ENCODE measurements around the gene NPDC1. TPM values are rescaled to one million over a fixed set of nuclear protein-coding genes. Genes with fewer than 3 reads are reported as not detected.

The NPDC1 gene
- total RNA-seq, 1 experiment from 2014 or later: 44.1 TPM

DNA sequence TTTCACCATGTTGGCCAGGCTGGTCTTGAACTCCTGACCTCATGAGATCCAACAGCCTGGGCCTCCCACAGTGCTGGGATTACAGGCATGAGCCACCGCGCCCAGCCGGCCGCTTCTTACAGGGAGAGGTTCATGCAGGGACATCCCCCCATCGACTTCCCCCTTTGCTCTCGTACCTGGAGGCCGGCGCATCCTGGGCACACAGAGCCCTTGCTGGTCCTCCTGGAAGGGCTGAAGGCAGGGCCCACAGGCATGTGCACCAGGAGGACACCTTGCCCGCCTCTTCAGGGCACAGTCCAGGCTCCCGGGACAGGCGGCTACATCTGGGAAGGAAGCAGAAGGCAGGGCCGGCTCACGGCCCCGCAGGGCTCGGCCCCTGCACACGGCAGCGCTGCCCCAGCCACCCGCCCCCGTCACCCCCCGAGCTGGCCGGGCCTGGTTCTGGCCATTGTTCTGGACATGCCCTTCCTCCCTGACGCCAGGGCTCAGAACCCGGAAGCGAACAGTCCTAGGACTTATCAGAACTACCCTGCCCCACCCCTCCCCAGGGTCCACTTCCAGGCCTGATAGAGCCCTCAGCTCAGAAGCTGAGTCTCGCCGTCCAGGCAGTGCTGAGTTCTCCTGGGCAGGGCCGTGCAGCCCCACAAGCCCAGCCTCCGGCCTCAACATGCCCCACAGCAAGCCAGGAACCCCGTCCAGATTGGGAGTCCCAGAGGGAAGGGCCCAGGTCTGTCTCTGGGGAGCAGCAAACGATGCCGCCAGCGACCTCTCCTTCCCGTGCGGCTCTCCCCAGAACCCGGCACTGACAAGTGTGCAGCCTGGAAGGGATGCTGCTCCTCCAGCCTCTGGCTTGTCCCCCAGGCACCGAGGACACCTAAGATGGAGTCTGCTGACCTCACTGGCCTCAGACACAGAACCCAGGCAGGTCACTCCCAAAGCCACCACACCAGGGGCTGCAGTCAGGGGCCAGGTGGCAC lies 2.9 kb downstream of the NPDC1 start:
- no TSS peak for BruUV-seq (replicated peaks)
- DNase-seq: no peak
- POLR2A ChIA-PET: no interaction called here
- Histone ChIP-seq H3K4me1 (0 out of 2 replicates have a peak, but pooled peaks cover 5% of the 10 kb centered on the region), H3K27me3 (replicated peaks; ENCODE audit: control insufficient read depth, insufficient read depth, low read length) (no peaks in the 10 kb centered on the region), H3K36me3 (ENCODE audit: control insufficient read depth, insufficient read depth, low read length) (no peaks in the 10 kb centered on the region), H3K4me3 (ENCODE audit: low read depth, low read length) (no peak overlapping the region), H3K9me3 (no peaks in the 10 kb centered on the region)
- no peak overlapping the region for H3K4me3 Mint-ChIP-seq (ENCODE audit: unreplicated experiment)
- no peak overlapping the region for H3K27ac Mint-ChIP-seq (ENCODE audit: unreplicated experiment)
- intact Hi-C loops (cut with micrococcal nuclease; ENCODE audit: unreplicated experiment): no loop called here
- no peaks in the 10 kb centered on the region for H3K4me1 Mint-ChIP-seq (ENCODE audit: low read depth, unreplicated experiment)
- H3K9me3 Mint-ChIP-seq (ENCODE audit: unreplicated experiment): no peaks in the 10 kb centered on the region
- TF ChIP-seq, protein P1, sequence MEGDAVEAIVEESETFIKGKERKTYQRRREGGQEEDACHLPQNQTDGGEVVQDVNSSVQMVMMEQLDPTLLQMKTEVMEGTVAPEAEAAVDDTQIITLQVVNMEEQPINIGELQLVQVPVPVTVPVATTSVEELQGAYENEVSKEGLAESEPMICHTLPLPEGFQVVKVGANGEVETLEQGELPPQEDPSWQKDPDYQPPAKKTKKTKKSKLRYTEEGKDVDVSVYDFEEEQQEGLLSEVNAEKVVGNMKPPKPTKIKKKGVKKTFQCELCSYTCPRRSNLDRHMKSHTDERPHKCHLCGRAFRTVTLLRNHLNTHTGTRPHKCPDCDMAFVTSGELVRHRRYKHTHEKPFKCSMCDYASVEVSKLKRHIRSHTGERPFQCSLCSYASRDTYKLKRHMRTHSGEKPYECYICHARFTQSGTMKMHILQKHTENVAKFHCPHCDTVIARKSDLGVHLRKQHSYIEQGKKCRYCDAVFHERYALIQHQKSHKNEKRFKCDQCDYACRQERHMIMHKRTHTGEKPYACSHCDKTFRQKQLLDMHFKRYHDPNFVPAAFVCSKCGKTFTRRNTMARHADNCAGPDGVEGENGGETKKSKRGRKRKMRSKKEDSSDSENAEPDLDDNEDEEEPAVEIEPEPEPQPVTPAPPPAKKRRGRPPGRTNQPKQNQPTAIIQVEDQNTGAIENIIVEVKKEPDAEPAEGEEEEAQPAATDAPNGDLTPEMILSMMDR (IDR thresholded peaks at IDR 0.05; ENCODE audit: insufficient read depth in 1 of 2, low read depth in 1 of 2, low read length in 1 of 2, severe bottlenecking in 1 of 2, unreplicated experiment in 1 of 2): no peak
- CTCF ChIA-PET: interaction anchor here (0.6 kb wide), 1 partner anchor 196 kb away, joined by 4 read pairs; no protein-coding TSS in a partner anchor
- no peaks in the 10 kb centered on the region for H3K27me3 Mint-ChIP-seq (ENCODE audit: insufficient read depth, unreplicated experiment)
- peaks cover 10% of the 10 kb centered on the region for H3K36me3 Mint-ChIP-seq (ENCODE audit: insufficient read depth, unreplicated experiment)

DNA sequence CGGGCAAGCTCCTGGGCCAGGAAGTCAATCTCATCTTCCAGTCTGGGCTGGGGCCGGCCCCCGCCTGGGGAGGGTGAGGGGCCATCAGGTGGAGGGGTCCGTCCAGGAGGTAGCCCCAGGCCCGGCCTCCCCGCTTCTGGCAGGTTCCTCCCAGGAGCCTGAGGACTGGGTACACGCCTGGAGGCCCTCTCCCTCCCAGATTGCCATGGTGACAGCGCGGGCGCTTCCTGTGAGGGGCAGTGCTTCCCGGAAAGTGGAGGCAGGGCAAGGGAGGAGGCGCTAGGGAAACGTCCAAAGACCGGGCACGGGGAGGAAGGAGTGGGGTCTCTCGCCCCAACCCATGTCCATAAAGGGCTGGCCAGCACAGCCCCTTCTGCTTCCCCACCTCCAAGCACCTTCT lies 4.9 kb downstream of the NPDC1 start:
- Mint-ChIP-seq H3K4me1 (ENCODE audit: low read depth, unreplicated experiment) (no peaks in the 10 kb centered on the region), H3K27me3 (ENCODE audit: insufficient read depth, unreplicated experiment) (no peaks in the 10 kb centered on the region), H3K4me3 (ENCODE audit: unreplicated experiment) (no peak overlapping the region), H3K9me3 (ENCODE audit: unreplicated experiment) (no peaks in the 10 kb centered on the region), H3K27ac (ENCODE audit: unreplicated experiment) (no peak overlapping the region), H3K36me3 (ENCODE audit: insufficient read depth, unreplicated experiment) (peaks cover 11% of the 10 kb centered on the region)
- BruUV-seq (replicated peaks): no TSS peak
- Histone ChIP-seq H3K27me3 (replicated peaks; ENCODE audit: control insufficient read depth, insufficient read depth, low read length) (no peaks in the 10 kb centered on the region), H3K36me3 (ENCODE audit: control insufficient read depth, insufficient read depth, low read length) (no peaks in the 10 kb centered on the region), H3K4me3 (ENCODE audit: low read depth, low read length) (no peak overlapping the region), H3K9me3 (no peaks in the 10 kb centered on the region), H3K4me1 (0 out of 2 replicates have a peak, but pooled peaks cover 5% of the 10 kb centered on the region)
- no peak for DNase-seq
- POLR2A ChIA-PET: no interaction called here
- TF ChIP-seq, protein P1 (IDR thresholded peaks at IDR 0.05; ENCODE audit: insufficient read depth in 1 of 2, low read depth in 1 of 2, low read length in 1 of 2, severe bottlenecking in 1 of 2, unreplicated experiment in 1 of 2): no peak
- intact Hi-C loops (cut with micrococcal nuclease; ENCODE audit: unreplicated experiment): no loop called here
- CTCF ChIA-PET: no interaction called here

GRCh38 chr9:137040568-137040967 lies 5.4 kb downstream of the NPDC1 start:
- Mint-ChIP-seq H3K36me3 (ENCODE audit: insufficient read depth, unreplicated experiment) (peaks cover 11% of the 10 kb centered on the region), H3K27me3 (ENCODE audit: insufficient read depth, unreplicated experiment) (no peaks in the 10 kb centered on the region), H3K27ac (ENCODE audit: unreplicated experiment) (no peak overlapping the region), H3K9me3 (ENCODE audit: unreplicated experiment) (no peaks in the 10 kb centered on the region), H3K4me1 (ENCODE audit: low read depth, unreplicated experiment) (no peaks in the 10 kb centered on the region), H3K4me3 (ENCODE audit: unreplicated experiment) (no peak overlapping the region)
- TF ChIP-seq, protein P1 (IDR thresholded peaks at IDR 0.05; ENCODE audit: insufficient read depth in 1 of 2, low read depth in 1 of 2, low read length in 1 of 2, severe bottlenecking in 1 of 2, unreplicated experiment in 1 of 2): no peak
- H3K9me3 ChIP-seq: no peaks in the 10 kb centered on the region
- no peak for DNase-seq
- CTCF ChIA-PET: no interaction called here
- no peak overlapping the region for H3K4me3 ChIP-seq (ENCODE audit: low read depth, low read length)
- H3K4me1 ChIP-seq: 0 out of 2 replicates have a peak, but pooled peaks cover 5% of the 10 kb centered on the region
- H3K27me3 ChIP-seq (replicated peaks; ENCODE audit: control insufficient read depth, insufficient read depth, low read length): no peaks in the 10 kb centered on the region
- BruUV-seq (replicated peaks): no TSS peak
- POLR2A ChIA-PET: no interaction called here
- H3K36me3 ChIP-seq (ENCODE audit: control insufficient read depth, insufficient read depth, low read length): no peaks in the 10 kb centered on the region
- intact Hi-C loops (cut with micrococcal nuclease; ENCODE audit: unreplicated experiment): no loop called here

Measured in Caco-2 (cell line).